ENCODE data around the gene SP7. TPM values are rescaled to one million over a fixed set of nuclear protein-coding genes. Genes with fewer than 3 reads are reported as not detected.

SP7 gene
- total RNA-seq, 1 experiment from 2014 or later = not detected

DNA sequence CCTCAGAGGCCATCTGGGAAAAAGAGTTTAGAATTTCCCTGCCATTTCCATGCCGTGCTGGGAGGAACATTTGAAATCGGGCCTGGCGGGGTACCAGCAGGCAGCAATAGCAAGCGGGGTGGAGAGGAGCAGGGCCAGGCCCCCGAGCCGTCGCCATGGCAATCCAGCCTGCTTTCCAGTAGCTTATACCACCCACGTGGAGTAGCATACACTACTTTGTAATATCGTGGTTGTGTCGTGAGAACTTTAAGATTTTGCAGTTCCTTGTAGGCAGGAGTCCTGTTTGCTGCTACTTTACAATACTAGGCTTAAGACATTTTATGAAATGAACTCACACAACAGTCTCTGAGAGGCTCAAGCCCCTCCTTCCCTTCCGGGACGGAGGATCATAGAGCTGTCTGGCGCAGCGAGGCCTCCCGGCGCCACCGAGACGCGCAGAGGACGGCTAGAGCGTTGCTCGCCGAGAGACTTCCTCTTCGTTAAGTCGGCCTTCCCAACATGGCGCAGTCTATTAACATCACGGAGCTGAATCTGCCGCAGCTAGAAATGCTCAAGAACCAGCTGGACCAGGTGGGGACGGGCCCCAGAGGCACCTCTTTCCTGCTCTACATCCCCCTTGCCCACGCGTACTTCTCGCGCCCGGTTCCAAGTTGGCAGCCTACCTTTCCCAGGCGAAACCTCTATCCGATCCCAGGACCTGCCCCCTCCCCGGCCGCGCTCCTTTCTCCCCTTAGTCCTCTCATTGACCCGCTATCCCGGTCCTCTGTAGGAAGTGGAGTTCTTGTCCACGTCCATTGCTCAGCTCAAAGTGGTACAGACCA lies 40.9 kb downstream of the SP7 start, which contains the start of gene PFDN5:
PFDN5 (plus strand) TSS at position 473 of the 821 bp plus-strand sequence; CDS start at position 499, 26 bp downstream.
- H2AFZ ChIP-seq = peak within 1 kb of the TSS; percentile 91
- no TSS peak for BruUV-seq (replicated peaks)
- CTCF ChIA-PET = interaction anchor here (0.6 to 2.2 kb wide), 3 partner anchors 13 to 240 kb away, joined by 3 to 6 read pairs (median 3); partner anchors contain the start of gene AAAS
- H3K27me3 ChIP-seq (ENCODE audit: insufficient read depth, low read depth) = no peaks in the 10 kb centered on the region
- H3K9me2 ChIP-seq (ENCODE audit: insufficient read depth) = no peaks in the 10 kb centered on the region
- H3K36me3 ChIP-seq (ENCODE audit: low read depth) = peaks cover 13% of the 10 kb centered on the region; the same call in 1 of the 2 replicates
- no peaks in the 10 kb centered on the region for H4K20me1 ChIP-seq (ENCODE audit: insufficient read depth)
- peak within 1 kb of the TSS; percentile 98 for H3K4me3 ChIP-seq
- H3F3A ChIP-seq (ENCODE audit: insufficient read depth, low read depth) = peaks cover 45% of the 10 kb centered on the region
- peak; percentile 71 to 83 for DNase-seq
- no peak for TF ChIP-seq EZH2 (IDR thresholded peaks at IDR 0.05; ENCODE audit: low read depth)
- TF ChIP-seq, protein P1, sequence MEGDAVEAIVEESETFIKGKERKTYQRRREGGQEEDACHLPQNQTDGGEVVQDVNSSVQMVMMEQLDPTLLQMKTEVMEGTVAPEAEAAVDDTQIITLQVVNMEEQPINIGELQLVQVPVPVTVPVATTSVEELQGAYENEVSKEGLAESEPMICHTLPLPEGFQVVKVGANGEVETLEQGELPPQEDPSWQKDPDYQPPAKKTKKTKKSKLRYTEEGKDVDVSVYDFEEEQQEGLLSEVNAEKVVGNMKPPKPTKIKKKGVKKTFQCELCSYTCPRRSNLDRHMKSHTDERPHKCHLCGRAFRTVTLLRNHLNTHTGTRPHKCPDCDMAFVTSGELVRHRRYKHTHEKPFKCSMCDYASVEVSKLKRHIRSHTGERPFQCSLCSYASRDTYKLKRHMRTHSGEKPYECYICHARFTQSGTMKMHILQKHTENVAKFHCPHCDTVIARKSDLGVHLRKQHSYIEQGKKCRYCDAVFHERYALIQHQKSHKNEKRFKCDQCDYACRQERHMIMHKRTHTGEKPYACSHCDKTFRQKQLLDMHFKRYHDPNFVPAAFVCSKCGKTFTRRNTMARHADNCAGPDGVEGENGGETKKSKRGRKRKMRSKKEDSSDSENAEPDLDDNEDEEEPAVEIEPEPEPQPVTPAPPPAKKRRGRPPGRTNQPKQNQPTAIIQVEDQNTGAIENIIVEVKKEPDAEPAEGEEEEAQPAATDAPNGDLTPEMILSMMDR (conservative IDR thresholded peaks at IDR 0.05) = no peak
- peak within 1 kb of the TSS; percentile 38 for H3K27ac ChIP-seq
- peaks cover 29% of the 10 kb centered on the region for H3K79me2 ChIP-seq (ENCODE audit: low read depth)
- POLR2A ChIA-PET (ENCODE audit: unreplicated experiment) = interaction anchor here (0.6 to 1.0 kb wide), 12 partner anchors 8 to 948 kb away, joined by 3 to 24 read pairs (median 4); partner anchors contain the start of gene AAAS
- peak within 1 kb of the TSS; percentile 96 for H3K4me2 ChIP-seq
- H3K9me3 ChIP-seq (ENCODE audit: insufficient read depth, low read depth) = no peaks in the 10 kb centered on the region
- peaks cover 40% of the 10 kb centered on the region for H3K4me1 ChIP-seq (replicated peaks; ENCODE audit: insufficient read depth)
- intact Hi-C loops (cut with micrococcal nuclease; ENCODE audit: unreplicated experiment) = loop anchor here (2.0 to 5.0 kb wide), 2 partner anchors 26 to 243 kb away; partner anchors contain the start of genes AAAS and TNS2

DNA sequence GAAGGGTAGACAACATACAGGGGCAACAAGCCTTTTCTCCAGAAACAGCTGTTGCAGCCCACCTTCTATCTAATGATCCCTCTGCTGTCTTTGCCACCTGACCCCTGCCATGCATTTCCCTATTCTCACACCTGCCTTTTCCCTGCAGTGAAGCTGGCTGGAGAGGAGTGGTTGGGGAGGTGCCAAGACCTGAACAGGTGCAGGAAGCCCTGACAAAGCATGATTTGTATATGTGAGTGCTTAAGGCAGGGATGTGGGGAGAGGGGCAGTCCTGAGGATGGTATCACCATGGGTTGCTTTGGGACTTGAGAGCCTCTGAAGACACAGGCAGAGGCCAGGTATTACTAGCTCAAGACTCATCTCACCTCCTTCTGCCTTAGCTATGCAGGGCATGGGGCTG lies 43.7 kb downstream of the SP7 start:
- Histone ChIP-seq H3K36me3 (ENCODE audit: low read depth) (0 out of 2 replicates have a peak, but pooled peaks cover under 1% of the 10 kb centered on the region), H3F3A (ENCODE audit: insufficient read depth, low read depth) (peaks cover 19% of the 10 kb centered on the region), H3K27me3 (ENCODE audit: insufficient read depth, low read depth) (no peaks in the 10 kb centered on the region), H2AFZ (no peak overlapping the region), H3K79me2 (ENCODE audit: low read depth) (peaks cover 20% of the 10 kb centered on the region), H3K4me2 (no peak overlapping the region), H3K9me3 (ENCODE audit: insufficient read depth, low read depth) (no peaks in the 10 kb centered on the region), H3K4me1 (replicated peaks; ENCODE audit: insufficient read depth) (peaks cover 19% of the 10 kb centered on the region), H3K27ac (no peak overlapping the region), H3K9me2 (ENCODE audit: insufficient read depth) (no peaks in the 10 kb centered on the region), H3K4me3 (no peak overlapping the region), H4K20me1 (ENCODE audit: insufficient read depth) (no peaks in the 10 kb centered on the region)
- TF ChIP-seq, protein P1 (conservative IDR thresholded peaks at IDR 0.05) = no peak
- TF ChIP-seq EZH2 (IDR thresholded peaks at IDR 0.05; ENCODE audit: low read depth) = no peak
- ChIA-PET POLR2A (ENCODE audit: unreplicated experiment) (no interaction called here), CTCF (interaction anchor here (0.5 kb wide), 1 partner anchor 102 kb away, joined by 8 read pairs; no protein-coding TSS in a partner anchor)
- BruUV-seq (replicated peaks) = no TSS peak
- intact Hi-C loops (cut with micrococcal nuclease; ENCODE audit: unreplicated experiment) = no loop called here
- DNase-seq = no peak

DNA sequence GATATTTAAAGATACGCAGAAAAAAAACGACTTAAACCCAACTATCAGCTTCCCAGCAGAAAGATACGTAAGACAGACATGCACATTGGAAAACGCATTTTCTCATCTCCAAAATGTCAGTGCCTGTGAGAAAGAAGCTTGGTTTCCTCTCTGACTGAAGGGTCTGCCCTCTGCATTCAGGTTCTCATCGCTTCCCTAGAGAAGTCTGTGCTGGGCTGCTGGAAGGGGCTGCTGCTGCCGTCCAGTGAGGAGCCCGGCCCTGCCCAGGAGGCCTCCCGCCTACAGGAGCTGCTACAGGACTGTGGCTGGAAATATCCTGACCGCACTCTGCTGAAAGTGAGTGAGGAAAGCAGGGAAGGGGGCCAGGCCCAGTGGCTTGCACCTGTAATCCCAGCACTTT lies 45.5 kb downstream of the SP7 start:
- Histone ChIP-seq H3K36me3 (ENCODE audit: low read depth) (no peaks in the 10 kb centered on the region), H3K9me2 (ENCODE audit: insufficient read depth) (no peaks in the 10 kb centered on the region), H4K20me1 (ENCODE audit: insufficient read depth) (no peaks in the 10 kb centered on the region), H3K4me3 (no peak overlapping the region), H3K27me3 (ENCODE audit: insufficient read depth, low read depth) (no peaks in the 10 kb centered on the region), H3K27ac (no peak overlapping the region), H3K4me2 (no peak overlapping the region), H3K4me1 (replicated peaks; ENCODE audit: insufficient read depth) (peaks cover 6% of the 10 kb centered on the region; the same call in 1 of the 2 replicates), H3K9me3 (ENCODE audit: insufficient read depth, low read depth) (no peaks in the 10 kb centered on the region), H3F3A (ENCODE audit: insufficient read depth, low read depth) (peaks cover 15% of the 10 kb centered on the region), H2AFZ (no peak overlapping the region), H3K79me2 (ENCODE audit: low read depth) (peaks cover 3% of the 10 kb centered on the region)
- no peak for TF ChIP-seq EZH2 (IDR thresholded peaks at IDR 0.05; ENCODE audit: low read depth)
- TF ChIP-seq, protein P1 (conservative IDR thresholded peaks at IDR 0.05) = no peak
- no TSS peak for BruUV-seq (replicated peaks)
- no peak for DNase-seq
- POLR2A ChIA-PET (ENCODE audit: unreplicated experiment) = no interaction called here
- intact Hi-C loops (cut with micrococcal nuclease; ENCODE audit: unreplicated experiment) = no loop called here
- CTCF ChIA-PET = no interaction called here

Measured in PC-9 (cell line).